D341Med (cell line): Measurements from ENCODE around the gene RIPK4.
A peak's percentile ranks its signal among the peaks of the same experiment; 100 is the strongest.

Experiments
- DNase-seq: peaks from one replicate; pipeline ENCODE4 v3.0.0; 2012; ENCODE audit warnings: low spot score

Gene RIPK4

DNA sequence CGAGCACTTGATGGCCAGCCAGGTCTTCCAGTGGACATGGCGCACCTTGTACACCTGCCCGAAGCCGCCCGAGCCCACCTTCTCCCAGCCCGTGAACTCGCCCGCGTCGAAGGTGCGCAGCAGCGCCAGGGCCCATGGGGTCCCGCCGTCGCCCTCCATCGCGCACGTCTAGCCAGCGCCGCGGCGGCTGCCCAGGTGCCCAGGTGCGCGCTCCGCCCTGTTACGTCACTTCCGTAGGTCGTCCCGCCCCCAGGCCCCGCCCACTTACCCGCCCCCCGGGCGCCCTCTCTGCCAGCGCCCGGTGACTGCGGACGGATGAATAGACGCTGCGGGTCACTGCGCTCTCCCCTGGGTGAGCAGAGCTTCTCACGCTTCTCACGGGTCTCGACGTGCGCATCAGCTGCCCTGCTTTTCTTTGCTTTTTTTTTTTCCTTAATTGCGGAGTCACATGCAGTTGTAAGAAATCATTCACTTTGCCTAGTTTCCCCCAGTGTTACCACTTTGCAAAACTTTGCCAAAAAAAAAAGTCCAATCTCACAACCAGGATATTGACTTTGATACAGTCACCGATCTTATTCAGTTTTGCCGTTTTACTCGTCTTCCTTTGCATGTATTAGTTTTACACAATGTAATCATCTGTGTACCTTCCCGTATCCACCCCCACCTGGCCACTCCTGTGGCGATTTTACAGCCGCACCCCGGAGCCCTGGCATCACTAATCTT, at the start of gene RIPK4:
RIPK4 (minus strand) TSS at position 170 of the 723 bp plus-strand sequence; CDS start at position 159, 11 bp downstream.
- peak; percentile 56 for DNase-seq

DNA sequence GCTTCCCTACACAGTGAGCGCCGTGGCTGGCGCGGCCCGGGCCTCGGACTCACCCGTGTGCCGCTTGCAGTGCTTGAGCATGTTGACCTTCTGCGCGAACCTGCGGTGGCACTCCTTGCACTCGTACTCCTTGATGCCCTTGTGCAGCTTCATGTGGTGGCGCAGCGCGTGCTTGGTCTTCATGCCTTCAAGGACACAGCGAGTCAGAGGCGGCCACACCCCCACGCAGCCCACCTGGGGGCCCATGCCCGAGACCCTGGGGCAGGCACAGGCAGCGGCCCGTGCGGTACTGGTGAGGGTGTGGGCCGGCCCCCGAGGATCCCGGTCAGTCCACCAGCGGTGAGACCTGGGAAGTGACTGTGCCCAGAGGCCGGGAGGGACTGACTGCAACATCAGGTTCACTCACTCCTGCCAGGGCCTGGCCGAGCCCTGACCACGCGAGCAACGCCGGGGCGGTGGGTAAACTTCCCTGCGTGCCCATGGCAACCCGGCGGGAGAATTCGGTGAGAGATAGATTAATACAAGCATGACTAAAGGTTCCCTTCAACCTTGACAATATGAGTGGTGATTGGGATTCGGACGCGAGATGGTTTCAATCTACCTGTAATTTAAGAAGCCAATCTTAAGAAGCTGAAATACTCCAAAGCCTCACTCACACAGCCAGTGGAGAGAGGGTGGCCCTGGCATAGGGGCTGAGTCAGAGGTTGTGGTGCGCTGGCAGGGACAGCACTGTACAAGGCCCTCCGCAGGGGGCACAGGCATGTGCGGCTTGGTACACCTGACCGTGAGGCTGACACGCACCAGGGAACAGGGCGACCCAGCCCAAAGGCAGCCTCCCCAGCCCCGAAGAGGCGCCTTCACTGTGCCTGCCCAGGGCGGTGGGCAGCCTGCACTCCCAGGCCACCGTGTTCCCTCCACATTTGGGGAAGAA, 49.1 kb upstream of the RIPK4 start:
- DNase-seq = no peak

DNA sequence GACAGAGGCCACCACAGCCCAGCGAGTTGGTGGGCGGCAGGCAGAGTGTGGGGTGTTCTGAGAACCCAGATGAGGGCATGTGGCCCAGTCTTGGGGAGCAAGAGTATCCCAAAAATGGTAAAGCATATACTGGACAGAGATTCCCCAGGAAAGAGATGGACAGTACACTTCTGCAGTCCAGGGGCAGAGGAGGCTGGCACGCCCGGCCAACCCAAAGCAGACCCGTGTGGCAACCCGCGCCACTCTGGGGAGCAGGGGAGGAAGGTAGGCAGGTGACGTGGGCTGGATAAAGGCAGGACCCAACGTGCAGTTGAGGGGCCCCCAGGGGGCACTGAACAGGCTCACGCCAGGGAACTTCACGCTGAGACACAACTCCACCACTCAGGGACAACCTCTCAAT, 46.4 kb upstream of the RIPK4 start:
- no peak for DNase-seq

DNA sequence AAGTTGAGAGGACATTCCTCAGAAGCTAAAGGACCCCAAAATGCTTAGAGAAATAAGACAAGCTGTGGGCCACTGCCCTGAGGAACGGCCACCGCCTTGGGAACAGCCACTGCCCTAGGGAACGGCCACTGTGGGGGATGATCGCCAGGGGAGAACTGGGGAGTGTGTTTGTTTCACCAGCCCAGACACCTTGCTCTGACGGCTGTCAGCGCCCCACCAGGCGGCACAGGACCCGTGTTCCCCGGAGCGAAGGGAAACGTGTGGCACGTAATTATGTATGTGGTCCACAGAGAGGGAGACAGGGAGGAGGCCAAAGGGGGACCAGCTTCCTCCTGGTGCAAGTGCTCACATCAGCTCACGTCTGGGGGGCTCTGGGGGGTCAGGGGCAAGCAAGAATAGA, 45.8 kb upstream of the RIPK4 start:
- no peak for DNase-seq

GRCh38 chr21:41810597-41810932, 43.7 kb upstream of the RIPK4 start:
- no peak for DNase-seq

GRCh38 chr21:41809891-41810596, 43.2 kb upstream of the RIPK4 start:
- DNase-seq = no peak

DNA sequence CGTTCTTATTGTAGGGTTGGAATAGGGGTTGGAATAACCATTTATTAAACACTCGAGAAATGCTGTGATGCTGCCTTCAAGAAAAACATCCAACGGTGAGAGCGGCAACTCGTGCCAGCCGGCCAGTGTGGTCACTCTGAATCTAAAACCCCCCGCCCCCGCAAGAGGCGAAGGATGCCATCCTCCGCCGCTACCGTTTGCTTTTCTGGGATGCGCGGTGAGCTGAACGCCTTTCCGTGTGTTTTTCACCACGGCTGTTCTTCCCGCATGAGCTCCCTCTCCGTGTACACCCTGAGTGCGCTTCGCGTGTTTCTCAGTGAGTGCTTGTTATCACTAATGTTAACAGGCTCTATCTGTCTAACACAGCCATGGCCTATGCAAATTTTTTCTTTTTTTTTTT, 42.0 kb upstream of the RIPK4 start:
- no peak for DNase-seq

- DNase-seq = no peak
Observed at GRCh38 chr21:41808094-41808493, 41.2 kb upstream of the RIPK4 start.

DNA sequence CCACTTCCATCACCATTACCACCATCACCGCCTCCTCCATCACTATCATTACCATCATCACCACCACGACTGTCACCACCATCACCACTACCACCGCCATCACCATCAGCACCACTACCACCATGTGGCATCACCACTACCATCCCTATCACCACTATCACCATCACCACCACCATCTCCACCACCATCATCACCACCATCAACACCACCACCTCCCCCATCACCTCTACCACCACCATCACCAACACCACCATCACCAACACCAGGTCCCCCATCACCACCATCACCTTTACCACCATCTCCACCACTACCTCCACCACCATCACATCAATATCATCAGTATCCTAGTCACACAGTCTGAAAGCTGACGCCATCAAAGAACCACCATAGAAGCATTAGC, 39.9 kb upstream of the RIPK4 start:
- no peak for DNase-seq

- no peak for DNase-seq
Observed at GRCh38 chr21:41805643-41806042, 38.8 kb upstream of the RIPK4 start.

- DNase-seq = no peak
Observed at GRCh38 chr21:41805038-41805437, 38.2 kb upstream of the RIPK4 start.

DNA sequence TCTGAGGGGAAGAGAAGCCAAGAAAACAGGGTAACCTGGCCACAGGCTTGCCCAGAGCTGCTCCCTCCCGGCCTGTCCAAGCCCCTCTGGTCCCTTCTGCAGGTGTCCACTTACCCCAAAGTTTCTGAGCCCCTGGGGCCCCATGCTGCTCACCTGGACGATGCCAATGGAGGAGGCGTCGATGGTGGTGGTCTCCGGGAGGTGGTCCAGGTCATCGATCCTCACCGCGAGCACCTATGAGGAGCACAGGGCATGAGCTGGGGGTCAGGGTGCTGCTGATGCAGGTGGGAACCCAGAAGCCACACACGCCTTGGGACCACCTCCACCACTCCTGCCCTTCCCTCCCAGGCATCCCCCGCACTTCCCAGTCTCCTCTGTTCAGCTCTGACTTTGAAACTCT, 37.5 kb upstream of the RIPK4 start:
- DNase-seq = no peak

DNA sequence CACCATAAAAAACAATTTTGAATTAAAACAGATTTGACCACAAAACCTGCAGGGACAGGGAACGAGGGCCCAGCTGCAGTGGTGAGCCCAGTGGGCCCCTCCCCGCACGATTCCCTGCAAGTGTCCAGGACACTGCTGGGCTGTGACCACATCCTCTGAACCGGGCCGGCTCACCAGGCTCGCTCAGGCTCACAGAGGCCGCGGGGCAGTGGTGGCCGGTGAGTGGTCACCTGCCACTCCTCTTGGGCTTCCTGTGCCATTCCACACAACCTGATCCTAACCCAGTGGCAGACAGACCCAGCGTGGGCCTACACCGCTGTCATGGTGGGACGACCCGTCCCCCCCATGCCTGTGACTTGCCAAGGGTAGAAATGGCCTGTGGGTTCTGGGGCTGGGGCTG, 36.5 kb upstream of the RIPK4 start:
- DNase-seq = no peak

- DNase-seq = no peak
Observed at GRCh38 chr21:41802684-41803083, 35.8 kb upstream of the RIPK4 start.

DNA sequence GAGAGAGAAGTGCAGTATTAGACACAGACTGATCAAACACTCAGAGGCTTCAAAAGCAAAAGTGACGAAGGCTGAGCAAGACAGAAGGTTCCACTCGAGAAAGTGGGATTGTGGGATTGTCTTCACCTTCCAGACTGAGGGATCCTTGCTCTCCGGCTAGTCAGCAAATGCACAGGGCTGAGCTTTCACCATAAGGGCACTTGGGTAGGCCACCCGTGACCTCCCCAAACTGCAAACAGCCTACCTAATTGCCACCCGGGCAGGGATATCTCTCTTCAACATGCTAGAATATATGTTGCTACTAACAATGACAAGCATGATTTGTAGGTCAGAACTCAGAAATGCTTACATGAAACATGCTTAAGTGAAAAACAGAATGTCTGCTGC, 35.3 kb upstream of the RIPK4 start:
- DNase-seq = no peak

DNA sequence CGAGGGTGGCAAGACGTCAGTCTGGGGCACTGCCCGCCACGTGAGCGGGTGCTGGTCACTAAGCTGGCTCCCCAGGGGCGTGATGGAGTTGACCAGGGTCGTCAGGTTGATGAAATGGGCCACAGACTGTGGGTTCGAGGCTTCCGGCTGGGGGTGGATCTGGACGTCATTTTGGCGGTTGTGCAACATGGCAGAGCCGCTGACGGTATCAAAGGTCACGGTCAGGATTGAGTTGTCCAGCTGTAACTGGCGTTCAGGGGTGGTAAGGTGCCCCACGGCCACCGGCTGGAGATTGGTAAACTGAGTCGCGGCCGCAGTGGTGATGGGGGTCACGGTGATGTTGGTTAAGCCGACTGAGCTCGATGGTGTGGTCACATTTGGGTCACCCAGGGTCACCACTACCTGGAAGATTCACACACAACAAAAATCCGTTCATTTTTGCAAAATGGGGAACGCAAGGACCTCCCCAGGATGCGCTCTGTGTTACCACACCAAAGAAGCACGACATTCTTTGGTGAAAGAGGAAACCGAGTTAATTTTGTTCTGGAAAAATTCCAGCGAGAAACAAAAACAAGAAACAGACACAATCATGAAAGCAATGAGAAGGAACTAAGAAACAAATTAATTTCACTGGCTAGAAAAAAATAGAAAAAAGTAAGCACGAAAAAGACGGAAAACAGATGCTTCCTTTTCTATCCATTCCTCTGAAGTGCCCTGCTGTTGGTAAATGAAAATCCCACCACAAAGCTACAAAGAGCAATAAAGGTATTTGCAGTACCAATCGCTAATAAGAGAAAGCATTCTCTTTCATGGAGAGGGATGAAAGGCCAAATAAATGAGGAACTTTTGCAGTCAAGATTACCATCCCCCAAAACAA, 34.7 kb upstream of the RIPK4 start:
- no peak for DNase-seq

GRCh38 chr21:41800425-41801320, 33.8 kb upstream of the RIPK4 start:
- DNase-seq = no peak

DNA sequence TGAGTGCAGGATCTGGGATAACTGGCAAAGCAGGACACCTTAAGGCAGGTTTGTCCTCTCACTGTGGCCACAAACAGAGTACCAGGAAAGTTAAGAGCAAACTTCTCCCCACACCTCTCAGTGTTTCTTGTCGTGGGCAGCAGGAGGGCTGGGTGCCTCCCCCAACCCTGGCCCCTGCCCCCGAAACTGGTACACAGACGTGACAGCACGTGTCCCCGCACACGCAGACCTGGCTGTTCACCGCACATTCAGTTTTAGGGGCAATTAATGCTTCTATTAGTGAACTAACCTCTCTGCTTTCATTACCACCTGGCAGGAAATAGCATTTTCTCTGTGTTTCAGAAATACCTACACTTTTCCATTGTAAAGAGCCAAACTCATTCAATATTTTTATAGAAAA, 32.9 kb upstream of the RIPK4 start:
- no peak for DNase-seq

- no peak for DNase-seq
Observed at GRCh38 chr21:41798326-41798725, 31.5 kb upstream of the RIPK4 start.

DNA sequence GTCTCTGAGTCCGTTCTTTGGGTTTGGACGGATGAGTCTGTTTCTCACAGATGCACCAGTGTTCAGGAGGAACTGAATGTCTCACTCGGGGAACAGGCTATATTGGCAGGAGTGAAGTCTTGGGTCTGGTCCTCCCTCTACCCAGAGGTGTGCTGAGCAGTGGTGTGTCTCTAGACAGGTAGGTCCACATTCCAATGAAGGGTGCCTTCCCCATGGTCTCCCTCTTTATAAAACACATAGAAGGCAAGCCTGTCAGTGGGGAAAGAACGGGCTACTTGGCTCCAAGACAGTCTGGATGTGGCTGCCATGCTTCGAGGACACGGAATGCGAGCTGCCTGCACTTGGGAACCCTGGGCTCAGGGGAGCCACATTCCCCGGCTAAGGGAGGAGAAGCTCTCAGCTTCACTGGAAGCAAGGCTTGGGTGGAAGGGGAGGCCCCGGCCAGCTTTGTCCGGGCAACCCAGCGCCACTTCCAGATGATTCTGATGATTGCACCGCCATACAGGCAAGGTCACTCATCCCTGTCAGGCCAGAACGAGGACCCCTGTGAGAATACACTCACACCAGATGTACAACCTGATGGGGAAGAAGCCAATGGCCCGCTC, 29.7 kb upstream of the RIPK4 start:
- no peak for DNase-seq
